GM23338 (cell line): ENCODE results near the gene KLF11. TPM values are rescaled to one million over a fixed set of nuclear protein-coding genes. Genes with fewer than 3 reads are reported as not detected.

Experiments
- ATAC-seq: fragments of 200-7000 bp; cut with Tn5 transposase; 3 replicates; pipeline ENCODE4 v1.9.1; 2020
- DNase-seq: peaks from one replicate; pipeline ENCODE4 v3.0.0-alpha.2; 2015; ENCODE audit warnings: low spot score
- H2AFZ ChIP-seq: fragments of 200-600 bp; sonication (generic); 2 replicates; pipeline ENCODE4 v1.8.0; 2016; ENCODE audit warnings: antibody characterized with exemption, mild to moderate bottlenecking, moderate library complexity
- H3F3A ChIP-seq: fragments of 200-600 bp; sonication (generic); replicated peaks from 2 replicates; pipeline ENCODE4 v1.8.0; 2017; ENCODE audit warnings: antibody characterized with exemption, mixed run types, low read depth
- H3K27ac ChIP-seq: fragments of 200-600 bp; sonication (generic); 2 replicates; pipeline ENCODE4 v1.6.1; 2016; ENCODE audit warnings: low read depth
- H3K27me3 ChIP-seq: fragments of 200-600 bp; sonication (generic); 2 replicates; pipeline ENCODE4 v1.8.0; 2016; ENCODE audit warnings: mild to moderate bottlenecking, mixed run types, moderate library complexity; ENCODE audit not compliant: insufficient read depth
- H3K36me3 ChIP-seq: fragments of 200-600 bp; sonication (generic); 2 replicates; pipeline ENCODE4 v1.8.0; 2016; ENCODE audit warnings: mild to moderate bottlenecking; ENCODE audit not compliant: insufficient read depth
- H3K4me1 ChIP-seq: fragments of 200-600 bp; sonication (generic); 2 replicates; pipeline ENCODE4 v1.8.0; 2016; ENCODE audit warnings: mild to moderate bottlenecking, moderate library complexity; ENCODE audit not compliant: insufficient read depth
- H3K4me2 ChIP-seq: fragments of 200-600 bp; sonication (generic); 2 replicates; pipeline ENCODE4 v1.7.1; 2017; ENCODE audit warnings: mixed run types
- H3K4me3 ChIP-seq: fragments of 200-600 bp; sonication (generic); 2 replicates; pipeline ENCODE4 v1.6.1; 2016; ENCODE audit warnings: mixed run types
- H3K79me2 ChIP-seq: fragments of 200-600 bp; sonication (generic); replicated peaks from 2 replicates; pipeline ENCODE4 v1.8.0; 2017; ENCODE audit warnings: mild to moderate bottlenecking; ENCODE audit not compliant: insufficient read depth
- H3K9me2 ChIP-seq: fragments of 200-600 bp; sonication (generic); 2 replicates; pipeline ENCODE4 v1.8.0; 2017; ENCODE audit not compliant: insufficient read depth
- H4K20me1 ChIP-seq: fragments of 200-600 bp; sonication (generic); replicated peaks from 2 replicates; pipeline ENCODE4 v1.8.0; 2017; ENCODE audit warnings: mild to moderate bottlenecking; ENCODE audit not compliant: insufficient read depth
- H3K27ac Mint-ChIP-seq: 2 replicates; pipeline ENCODE4 v1.8.0; 2020; ENCODE audit warnings: inconsistent platforms, mild to moderate bottlenecking, moderate library complexity, mixed read lengths
- H3K27me3 Mint-ChIP-seq: 3 replicates; pipeline ENCODE4 v1.8.0; 2022; ENCODE audit warnings: low read depth, mild to moderate bottlenecking, moderate library complexity, mixed read lengths, inconsistent platforms; ENCODE audit not compliant: insufficient read depth, poor library complexity
- H3K36me3 Mint-ChIP-seq: 3 replicates; pipeline ENCODE4 v1.8.0; 2021; ENCODE audit warnings: low read depth, mild to moderate bottlenecking, inconsistent platforms, moderate library complexity, mixed read lengths
- H3K4me1 Mint-ChIP-seq: 3 replicates; pipeline ENCODE4 v1.8.0; 2020; ENCODE audit warnings: mild to moderate bottlenecking, inconsistent platforms, mixed read lengths
- H3K4me3 Mint-ChIP-seq: 3 replicates; pipeline ENCODE4 v1.8.0; 2021; ENCODE audit warnings: moderate library complexity, mild to moderate bottlenecking, inconsistent platforms, mixed read lengths
- H3K9me3 Mint-ChIP-seq: 3 replicates; pipeline ENCODE4 v1.8.0; 2020; ENCODE audit warnings: moderate library complexity, mild to moderate bottlenecking, inconsistent platforms, mixed read lengths
- CREB1 ChIP-seq: fragments of 250-450 bp; sonication (Bioruptor Pico); IDR thresholded peaks from 2 replicates; pipeline ENCODE4 v1.5.0; 2020; ENCODE audit warnings: low read depth, mild to moderate bottlenecking, moderate library complexity
- polyA plus RNA-seq: library from polyadenylated mRNA; unstranded; fragments of >200 nt; fragmentation: Nextera tagmentation; extraction: Ambion mirVana; gene quantifications from 2 replicates; pipeline ENCODE4 v1.2.1, GENCODE V29; 2016
- total RNA-seq: library from RNA; depleted of rRNA; stranded (reverse); fragments of >200 nt; shearing (Covaris generic); gene quantifications from 2 replicates; pipeline ENCODE4 v1.2.3, GENCODE V29; 2014
- TF ChIP-seq, protein P1 (sequence below), 2 experiments: fragments of 200-600 bp in 1 of 2; sonication (generic) in 1 of 2; conservative IDR thresholded peaks; 2 replicates each; pipeline versions ENCODE4 v1.5.1 to v1.6.1; 2016 to 2017; ENCODE audit warnings: antibody characterized with exemption in 2 of 2, low read depth in 2 of 2, mild to moderate bottlenecking in 2 of 2, moderate library complexity in 1 of 2
- TF ChIP-seq, protein P2 (sequence below): IDR thresholded peaks from 2 replicates; pipeline ENCODE4 v1.6.1; 2016; ENCODE audit warnings: antibody characterized with exemption

The KLF11 gene
- total and polyA plus RNA-seq, 2 experiments from 2014 or later = 1.4 to 5.6 TPM

- peak; percentile 78 for DNase-seq
- Mint-ChIP-seq H3K4me1 (peaks cover 3% of the 10 kb centered on the region; the same call in 1 of the 3 replicates), H3K4me3 (peak overlapping the region; percentile 79), H3K27ac (peak overlapping the region; percentile 86), H3K36me3 (peaks cover 24% of the 10 kb centered on the region), H3K27me3 (peaks cover 51% of the 10 kb centered on the region), H3K9me3 (peaks cover 12% of the 10 kb centered on the region)
- Histone ChIP-seq H3K4me1 (peaks cover 6% of the 10 kb centered on the region), H4K20me1 (0 out of 2 replicates have a peak, but pooled peaks cover 2% of the 10 kb centered on the region), H3K4me2 (peak overlapping the region; percentile 87), H3F3A (0 out of 2 replicates have a peak, but pooled peaks cover 5% of the 10 kb centered on the region), H3K27me3 (peaks cover 22% of the 10 kb centered on the region), H3K36me3 (no peaks in the 10 kb centered on the region), H3K79me2 (no peaks in the 10 kb centered on the region), H3K27ac (no peak overlapping the region), H3K9me2 (no peaks in the 10 kb centered on the region), H2AFZ (peak overlapping the region; percentile 91), H3K4me3 (peak overlapping the region; percentile 59)
- ATAC-seq = peak; percentile 57
- TF ChIP-seq, protein P1, sequence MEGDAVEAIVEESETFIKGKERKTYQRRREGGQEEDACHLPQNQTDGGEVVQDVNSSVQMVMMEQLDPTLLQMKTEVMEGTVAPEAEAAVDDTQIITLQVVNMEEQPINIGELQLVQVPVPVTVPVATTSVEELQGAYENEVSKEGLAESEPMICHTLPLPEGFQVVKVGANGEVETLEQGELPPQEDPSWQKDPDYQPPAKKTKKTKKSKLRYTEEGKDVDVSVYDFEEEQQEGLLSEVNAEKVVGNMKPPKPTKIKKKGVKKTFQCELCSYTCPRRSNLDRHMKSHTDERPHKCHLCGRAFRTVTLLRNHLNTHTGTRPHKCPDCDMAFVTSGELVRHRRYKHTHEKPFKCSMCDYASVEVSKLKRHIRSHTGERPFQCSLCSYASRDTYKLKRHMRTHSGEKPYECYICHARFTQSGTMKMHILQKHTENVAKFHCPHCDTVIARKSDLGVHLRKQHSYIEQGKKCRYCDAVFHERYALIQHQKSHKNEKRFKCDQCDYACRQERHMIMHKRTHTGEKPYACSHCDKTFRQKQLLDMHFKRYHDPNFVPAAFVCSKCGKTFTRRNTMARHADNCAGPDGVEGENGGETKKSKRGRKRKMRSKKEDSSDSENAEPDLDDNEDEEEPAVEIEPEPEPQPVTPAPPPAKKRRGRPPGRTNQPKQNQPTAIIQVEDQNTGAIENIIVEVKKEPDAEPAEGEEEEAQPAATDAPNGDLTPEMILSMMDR (conservative IDR thresholded peaks at IDR 0.05; ENCODE audit: low read depth in 2 of 2) = peak in 1 of 2 experiments; percentile 23; a peak in 2 of 4 replicates
- no peak for TF ChIP-seq CREB1 (CRISPR knock-in tag)
Observed at GRCh38 chr2:10042301-10043161, 819 bp upstream of the KLF11 start.

- Histone ChIP-seq H3K4me2 (no peak overlapping the region), H3K27me3 (peaks cover 22% of the 10 kb centered on the region), H3F3A (0 out of 2 replicates have a peak, but pooled peaks cover 5% of the 10 kb centered on the region), H2AFZ (no peak overlapping the region), H3K79me2 (no peaks in the 10 kb centered on the region), H4K20me1 (0 out of 2 replicates have a peak, but pooled peaks cover 2% of the 10 kb centered on the region), H3K4me1 (peaks cover 6% of the 10 kb centered on the region), H3K9me2 (no peaks in the 10 kb centered on the region), H3K27ac (no peak overlapping the region), H3K4me3 (peak overlapping the region; percentile 44; the same call in 1 of the 2 replicates), H3K36me3 (no peaks in the 10 kb centered on the region)
- Mint-ChIP-seq H3K4me3 (peak overlapping the region; percentile 59), H3K27ac (no peak overlapping the region), H3K9me3 (peaks cover 12% of the 10 kb centered on the region), H3K27me3 (peaks cover 51% of the 10 kb centered on the region), H3K36me3 (peaks cover 28% of the 10 kb centered on the region), H3K4me1 (peaks cover 3% of the 10 kb centered on the region; the same call in 1 of the 3 replicates)
- DNase-seq = peak; percentile 90
- peak; percentile 46 for ATAC-seq
- peak; percentile 89 for TF ChIP-seq CREB1 (CRISPR knock-in tag)
- TF ChIP-seq, protein P2, sequence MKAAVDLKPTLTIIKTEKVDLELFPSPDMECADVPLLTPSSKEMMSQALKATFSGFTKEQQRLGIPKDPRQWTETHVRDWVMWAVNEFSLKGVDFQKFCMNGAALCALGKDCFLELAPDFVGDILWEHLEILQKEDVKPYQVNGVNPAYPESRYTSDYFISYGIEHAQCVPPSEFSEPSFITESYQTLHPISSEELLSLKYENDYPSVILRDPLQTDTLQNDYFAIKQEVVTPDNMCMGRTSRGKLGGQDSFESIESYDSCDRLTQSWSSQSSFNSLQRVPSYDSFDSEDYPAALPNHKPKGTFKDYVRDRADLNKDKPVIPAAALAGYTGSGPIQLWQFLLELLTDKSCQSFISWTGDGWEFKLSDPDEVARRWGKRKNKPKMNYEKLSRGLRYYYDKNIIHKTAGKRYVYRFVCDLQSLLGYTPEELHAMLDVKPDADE = no peak
- TF ChIP-seq, protein P1 (conservative IDR thresholded peaks at IDR 0.05; ENCODE audit: low read depth in 2 of 2) = no peak
Observed at GRCh38 chr2:10043906-10044601, 704 bp downstream of the KLF11 start.
